GM18526 (cell line): ENCODE data around the gene IZUMO2.

Experiments
- POLR2A ChIP-seq: IDR thresholded peaks from 3 replicates; pipeline ENCODE4 v1.6.1; 2011; ENCODE audit not compliant: insufficient read length; ENCODE audit errors: extremely low read depth

IZUMO2 gene

DNA sequence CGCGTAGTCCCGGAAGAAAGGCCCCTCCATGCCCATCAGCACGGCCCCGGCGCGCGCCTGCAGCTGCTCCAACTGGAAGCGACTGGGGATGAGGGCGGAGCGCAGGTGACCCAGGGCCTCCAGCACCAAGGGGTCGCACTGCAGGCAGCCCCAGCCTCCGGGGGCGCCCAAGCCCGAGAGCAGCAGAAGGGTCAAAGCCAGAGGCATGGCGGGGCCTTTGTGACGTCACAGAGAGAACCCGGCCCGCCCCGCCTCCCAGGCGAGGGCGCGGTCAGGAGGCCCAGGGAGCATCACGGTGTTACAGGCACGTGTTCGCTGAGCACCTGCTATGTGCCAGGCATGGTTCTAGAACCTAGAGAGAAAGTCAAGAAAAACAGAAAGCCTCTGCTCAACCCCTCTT is at the start of gene IZUMO2:
IZUMO2 (minus strand) TSS at position 294 of the 400 bp plus-strand sequence; CDS start at position 207, 87 bp downstream.
- TF ChIP-seq POLR2A, result no peak

GRCh38 chr19:50210425-50210824 is 47.3 kb upstream of the IZUMO2 start:
- TF ChIP-seq POLR2A, result no peak

GRCh38 chr19:50209131-50209530 is 46.0 kb upstream of the IZUMO2 start:
- no peak for TF ChIP-seq POLR2A

DNA sequence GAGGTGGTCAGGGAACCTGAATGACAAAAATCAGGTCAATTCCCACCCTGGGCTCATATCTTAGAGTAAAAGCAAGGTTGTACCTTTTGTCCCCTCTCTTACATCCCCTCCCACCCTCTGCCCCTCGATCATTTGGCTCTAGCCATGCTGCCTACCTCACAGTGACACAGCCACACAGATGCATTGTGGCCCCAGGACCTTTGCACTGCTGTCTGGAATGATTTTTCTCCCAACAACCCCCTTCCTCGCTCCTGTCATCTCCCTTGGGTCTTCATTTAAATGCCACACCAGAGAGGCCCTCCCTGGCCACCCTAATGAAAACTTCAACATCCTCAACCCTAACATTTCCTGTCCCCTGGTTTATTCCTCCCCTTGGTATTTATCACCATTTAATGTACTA is 44.6 kb upstream of the IZUMO2 start:
- no peak for TF ChIP-seq POLR2A

DNA sequence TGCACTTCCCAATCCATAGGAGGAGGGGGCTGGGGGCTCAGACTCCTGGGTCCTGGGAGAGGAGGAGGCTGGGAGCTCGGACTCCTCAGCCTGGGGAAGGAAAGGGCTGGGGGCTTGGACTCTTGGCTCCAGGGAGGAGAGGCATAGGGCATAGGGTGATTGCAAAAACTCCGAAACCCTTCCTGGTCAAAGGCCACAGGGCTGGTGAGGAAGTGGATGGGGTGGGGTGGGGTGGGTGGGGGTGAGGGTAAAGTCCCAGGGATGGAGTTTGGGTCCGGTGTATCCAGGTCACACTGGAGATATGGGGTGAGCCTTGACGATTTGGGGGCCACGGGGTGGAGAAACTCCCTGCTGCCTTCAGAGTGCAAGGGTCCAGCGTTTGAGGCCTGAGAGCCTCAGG is 43.1 kb upstream of the IZUMO2 start:
- TF ChIP-seq POLR2A, result no peak

- TF ChIP-seq POLR2A, result no peak
Measured at GRCh38 chr19:50205681-50206138, 42.6 kb upstream of the IZUMO2 start.

GRCh38 chr19:50204811-50205675 is 42.0 kb upstream of the IZUMO2 start:
- no peak for TF ChIP-seq POLR2A

- no peak for TF ChIP-seq POLR2A
Measured at GRCh38 chr19:50204081-50204428, 41.0 kb upstream of the IZUMO2 start.

- no peak for TF ChIP-seq POLR2A
Measured at GRCh38 chr19:50203281-50204080, 40.4 kb upstream of the IZUMO2 start, which contains the start of gene MYH14. MYH14 (plus strand) TSS chr19:50203622; CDS start chr19:50210366, 6,744 bp downstream.

DNA sequence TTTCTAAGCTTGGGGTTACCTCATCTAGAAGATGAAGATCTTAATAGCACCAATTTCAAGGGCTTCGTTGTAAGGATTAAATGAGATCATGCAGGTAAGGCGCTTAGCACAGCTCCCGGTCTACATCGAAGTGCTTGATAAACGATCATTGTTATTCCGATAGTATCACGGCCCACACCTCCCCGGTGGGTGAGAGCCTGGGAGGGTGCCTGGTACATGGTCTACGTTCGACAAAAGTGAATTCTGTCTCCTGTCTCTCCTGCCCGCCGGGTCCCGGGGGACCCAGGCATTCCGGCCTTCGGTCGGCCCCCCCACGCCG is 39.8 kb upstream of the IZUMO2 start:
- TF ChIP-seq POLR2A, result no peak

DNA sequence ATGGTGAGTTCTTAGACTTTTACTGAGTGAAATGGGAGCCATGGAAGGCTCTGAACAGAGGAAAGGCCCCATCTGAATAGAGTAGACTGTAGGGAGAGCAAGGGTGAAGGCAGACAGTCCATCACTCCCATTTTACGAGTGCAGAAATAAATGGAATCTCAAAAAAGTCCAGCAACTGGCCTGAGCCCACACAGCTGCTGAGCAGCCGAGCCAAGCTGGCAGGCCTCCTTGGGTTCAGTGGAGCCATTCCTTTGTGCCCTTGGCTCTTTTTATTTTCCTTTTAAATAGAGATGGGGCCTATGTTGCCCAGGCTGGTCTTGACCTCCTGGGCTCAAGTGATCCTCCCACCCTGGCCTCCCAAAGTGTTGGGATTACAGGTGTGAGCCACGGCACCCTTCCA is 39.3 kb upstream of the IZUMO2 start:
- TF ChIP-seq POLR2A, result no peak

DNA sequence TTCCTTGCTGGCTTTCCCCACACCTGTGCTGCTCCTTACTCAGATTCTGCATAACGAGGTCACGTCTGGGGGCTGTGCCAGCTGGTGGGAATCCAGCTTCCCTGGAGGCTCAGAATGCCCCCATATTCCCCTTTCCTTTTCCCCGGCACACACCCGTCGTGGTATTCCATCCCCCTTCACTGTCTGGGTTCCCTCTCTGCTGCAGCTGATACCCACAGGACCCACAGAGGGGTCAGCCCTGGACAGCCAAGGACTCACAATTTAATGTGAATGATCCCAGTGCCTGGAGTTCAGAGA is 36.1 kb upstream of the IZUMO2 start:
- no peak for TF ChIP-seq POLR2A

GRCh38 chr19:50198431-50199258 is 35.6 kb upstream of the IZUMO2 start:
- TF ChIP-seq POLR2A, result no peak

- TF ChIP-seq POLR2A, result no peak
Measured at GRCh38 chr19:50197348-50197747, 34.3 kb upstream of the IZUMO2 start.

DNA sequence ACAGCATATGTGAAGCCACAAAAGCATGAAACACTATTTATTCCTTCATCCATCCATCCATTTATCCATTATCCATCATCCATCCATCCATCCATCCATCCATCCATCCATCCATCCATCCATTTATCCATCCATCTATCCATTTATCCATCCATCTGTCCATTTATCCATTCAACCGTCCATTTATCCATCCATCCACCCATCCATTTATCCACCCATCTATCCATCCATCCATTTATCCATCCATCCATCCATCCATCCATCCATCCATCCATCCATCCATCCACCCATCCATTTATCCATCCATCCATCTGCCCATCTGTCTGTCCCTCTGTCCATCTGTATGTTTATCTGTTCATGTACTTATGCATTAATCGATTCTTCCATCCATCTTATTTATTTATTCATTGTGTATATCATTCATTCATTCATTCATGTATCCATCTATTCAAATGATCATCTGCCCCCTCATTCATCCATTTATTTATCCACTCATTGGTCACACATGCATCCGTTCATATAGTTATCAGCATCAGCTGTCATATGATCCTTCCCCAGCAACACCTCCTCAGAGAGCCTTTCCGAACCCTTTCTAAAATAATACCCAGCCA is 33.3 kb upstream of the IZUMO2 start:
- TF ChIP-seq POLR2A, result no peak
